ENCODE data around the gene PKN2. TPM values are rescaled to one million over a fixed set of nuclear protein-coding genes. Genes with fewer than 3 reads are reported as not detected.
"Not testable (repeated sequence)": the region's sequence is repeated elsewhere in the genome, so short reads cannot be mapped to it uniquely, and the experiment has no call there.

Gene PKN2
- total RNA-seq, 2 donors from 2014 or later: 31.3 to 37.4 TPM

- no peak for DNase-seq (ENCODE audit: low spot score)
- intact Hi-C loops (cut with DNase I): no loop called here
Observed at GRCh38 chr1:88670462-88670861, 13.6 kb upstream of the PKN2 start.

DNA sequence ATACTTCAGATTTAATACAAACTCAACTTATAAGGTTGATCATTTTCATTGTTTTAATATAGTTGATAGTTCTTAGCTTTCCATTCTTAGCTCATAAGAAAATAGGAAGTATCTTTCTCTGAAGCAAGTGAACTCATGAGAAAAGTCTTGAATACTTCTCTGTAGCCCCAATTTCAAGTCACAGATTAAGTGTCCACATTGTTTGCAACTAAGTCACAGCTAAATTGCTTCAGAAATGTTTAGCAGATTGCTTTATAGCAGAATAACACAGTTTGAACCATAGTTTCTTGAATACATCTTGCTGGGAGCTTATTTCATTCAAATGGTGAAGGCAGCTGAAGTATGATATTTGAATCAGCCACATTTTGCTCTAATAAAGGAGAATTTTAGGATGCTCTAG lies 10.6 kb upstream of the PKN2 start:
- intact Hi-C loops (cut with DNase I): no loop called here
- DNase-seq (ENCODE audit: low spot score): no peak

DNA sequence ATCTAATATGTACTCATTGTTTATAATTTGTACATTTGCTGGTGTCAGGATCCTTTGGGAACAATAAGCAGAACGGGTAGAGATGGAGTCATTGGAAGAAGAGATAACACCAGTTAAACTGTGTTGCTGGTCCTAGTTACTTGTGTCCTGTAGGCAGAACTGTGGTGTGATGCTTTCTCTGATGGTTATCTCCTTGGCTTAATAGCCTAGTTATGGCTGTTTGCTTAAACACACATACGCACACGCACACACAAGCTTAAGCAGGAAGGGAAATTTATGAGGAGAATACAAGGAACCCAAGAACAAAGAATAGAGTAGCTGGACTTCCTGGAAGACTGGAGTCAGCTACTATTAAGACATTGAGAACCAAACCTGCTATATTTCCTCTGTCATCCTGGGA lies 5.7 kb upstream of the PKN2 start:
- intact Hi-C loops (cut with DNase I): no loop called here
- DNase-seq (ENCODE audit: low spot score): no peak

DNA sequence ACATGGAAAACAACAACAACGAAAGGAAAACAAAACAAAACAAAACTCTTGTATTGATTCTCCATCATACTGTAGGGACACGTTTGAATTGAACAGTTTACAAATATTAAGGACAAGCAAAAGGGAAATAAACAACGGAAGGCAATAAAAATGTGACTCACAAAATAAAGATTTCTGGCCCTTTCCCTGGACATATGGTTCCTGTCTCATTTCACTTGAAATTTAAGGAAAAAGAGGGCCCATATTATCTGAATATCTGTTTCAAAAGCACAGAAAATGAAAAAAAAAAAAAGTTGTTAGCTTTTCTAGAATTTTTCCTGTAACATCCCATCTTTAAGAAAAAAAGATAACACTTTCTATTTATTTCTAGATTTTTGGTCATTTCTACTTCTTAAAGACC lies 3.6 kb upstream of the PKN2 start:
- intact Hi-C loops (cut with DNase I): no loop called here
- DNase-seq (ENCODE audit: low spot score): no peak

DNA sequence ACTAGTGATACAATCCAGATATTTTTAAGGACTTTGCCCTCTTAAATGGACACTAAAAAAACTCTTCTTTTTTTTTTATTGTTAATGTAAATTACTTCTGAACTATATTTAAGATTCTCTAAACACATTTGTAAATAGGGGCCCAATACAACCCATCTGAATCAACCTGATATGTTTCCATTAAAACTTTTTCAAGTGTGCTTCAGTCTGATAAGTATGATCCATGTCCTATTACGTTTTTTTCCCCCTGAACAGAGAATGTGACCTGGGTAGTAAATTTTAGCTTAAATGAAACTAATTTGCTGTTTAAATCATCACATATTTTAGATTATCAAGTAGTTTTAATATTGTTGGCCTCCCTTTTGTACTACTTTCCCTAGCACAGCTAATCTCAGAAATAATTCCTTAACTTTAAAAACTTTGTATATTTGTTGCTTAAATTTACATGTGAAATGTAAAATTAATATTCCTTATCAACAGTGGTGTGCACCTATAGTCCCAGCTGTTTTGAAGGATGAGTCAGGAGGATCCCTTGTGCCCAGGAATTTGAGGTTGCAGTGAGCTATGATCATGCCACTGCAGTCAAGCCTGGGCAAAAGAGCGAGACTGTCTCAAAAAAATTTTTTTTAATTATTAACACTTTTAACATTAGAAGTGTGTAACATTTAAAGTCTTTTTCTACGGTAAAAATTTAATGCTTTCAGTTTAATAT lies 3.0 kb upstream of the PKN2 start:
- intact Hi-C loops (cut with DNase I): no loop called here
- no peak for DNase-seq (ENCODE audit: low spot score)

DNA sequence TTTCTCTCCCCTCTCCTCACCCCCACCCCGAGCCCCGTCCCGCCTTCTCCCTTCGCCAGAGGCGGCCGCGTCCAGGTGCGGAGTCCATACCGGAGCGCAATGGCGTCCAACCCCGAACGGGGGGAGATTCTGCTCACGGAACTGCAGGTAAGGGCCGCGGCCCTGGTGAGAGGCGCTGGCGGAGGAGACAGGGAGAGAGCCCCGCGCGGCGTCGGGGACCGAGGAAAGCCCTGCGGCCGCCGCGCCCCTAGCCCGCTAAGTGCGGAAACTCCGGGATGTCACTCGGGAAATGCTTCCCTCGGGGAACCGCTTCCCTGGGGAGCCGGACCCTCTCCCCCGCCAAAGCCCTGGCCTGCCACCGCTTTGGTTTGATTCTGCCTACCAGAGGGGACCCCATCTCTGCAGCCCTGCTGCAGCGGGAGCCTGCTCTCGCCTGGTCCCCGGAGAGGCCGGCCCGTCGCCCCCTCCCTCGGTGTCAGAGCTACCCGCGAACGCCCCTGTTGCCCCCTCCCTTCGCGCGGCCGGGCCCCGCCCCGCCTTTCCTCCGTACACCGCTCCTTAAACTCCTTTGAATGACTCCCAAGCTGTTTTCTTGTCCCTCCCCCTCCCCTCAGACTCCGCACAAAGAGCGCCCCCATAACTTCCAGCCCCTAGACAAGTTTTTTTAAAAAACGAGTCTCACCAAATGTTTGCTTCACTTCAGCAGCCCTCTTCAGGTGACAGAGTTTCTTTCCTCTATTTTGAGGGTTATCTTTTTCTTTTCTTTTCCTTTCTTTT lies 597 bp downstream of the PKN2 start:
- peak; percentile 84 for DNase-seq (ENCODE audit: low spot score)
- intact Hi-C loops (cut with DNase I): no loop called here

- intact Hi-C loops (cut with DNase I): no loop called here
- no peak for DNase-seq (ENCODE audit: low spot score)
Observed at GRCh38 chr1:88685259-88685620, 1.2 kb downstream of the PKN2 start.

DNA sequence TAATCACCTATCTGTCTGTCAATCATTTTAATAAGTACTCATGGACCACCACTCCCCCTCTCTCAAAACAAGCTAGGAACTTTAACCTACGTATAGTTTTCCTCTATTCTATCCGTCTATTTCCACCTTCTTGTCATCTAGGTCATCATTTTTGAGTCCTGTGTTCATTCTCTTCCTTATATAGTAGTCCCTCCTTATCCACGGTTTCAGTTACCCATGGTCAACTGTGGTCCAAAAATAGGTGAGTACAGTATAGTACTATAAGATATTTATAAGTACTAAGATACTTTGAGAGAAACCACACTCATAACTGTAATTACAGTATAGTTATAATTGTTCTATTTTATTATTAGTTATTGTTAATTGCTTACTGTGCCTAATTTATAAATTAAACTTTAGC lies 7.5 kb downstream of the PKN2 start:
- intact Hi-C loops (cut with DNase I): no loop called here
- DNase-seq (ENCODE audit: low spot score): no peak

DNA sequence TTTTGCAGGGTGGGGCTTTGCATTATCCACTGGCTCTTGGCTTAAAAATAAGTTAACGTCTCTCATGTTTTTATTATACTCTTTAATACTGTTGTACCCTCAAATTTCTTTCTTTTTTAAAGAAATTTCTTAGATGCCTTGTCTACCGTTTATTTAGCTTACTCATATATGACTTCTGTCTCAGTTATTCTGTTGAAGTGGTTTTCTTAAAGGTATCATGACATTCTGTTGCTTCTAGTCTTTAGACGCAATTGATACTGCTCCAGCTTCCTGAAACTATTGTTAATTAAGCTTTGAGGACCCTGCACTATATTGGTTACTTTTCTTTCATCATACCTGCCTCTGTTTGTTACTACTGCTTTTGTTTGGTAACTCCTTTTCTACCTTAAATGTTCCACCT lies 11.7 kb downstream of the PKN2 start:
- intact Hi-C loops (cut with DNase I): no loop called here
- DNase-seq (ENCODE audit: low spot score): no peak

DNA sequence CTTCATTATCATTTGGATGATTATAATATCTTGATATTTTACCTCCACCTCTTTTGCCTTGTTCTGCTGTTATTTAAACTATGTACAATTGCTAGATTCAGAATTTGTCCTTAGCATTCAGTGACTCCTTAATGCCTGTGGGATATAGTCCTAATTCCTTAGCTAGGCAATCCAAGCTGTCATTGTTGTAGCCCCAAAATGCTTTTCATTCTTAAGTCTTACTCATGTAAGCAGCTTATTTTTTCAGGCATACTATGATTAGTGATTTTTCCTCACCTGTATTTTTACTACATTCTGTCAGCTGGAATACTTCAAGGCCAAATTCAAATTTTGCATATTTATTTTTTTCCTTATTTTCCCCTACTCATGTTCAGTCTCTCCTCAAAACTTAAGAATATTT lies 13.4 kb downstream of the PKN2 start:
- intact Hi-C loops (cut with DNase I): no loop called here
- DNase-seq (ENCODE audit: low spot score): no peak

DNA sequence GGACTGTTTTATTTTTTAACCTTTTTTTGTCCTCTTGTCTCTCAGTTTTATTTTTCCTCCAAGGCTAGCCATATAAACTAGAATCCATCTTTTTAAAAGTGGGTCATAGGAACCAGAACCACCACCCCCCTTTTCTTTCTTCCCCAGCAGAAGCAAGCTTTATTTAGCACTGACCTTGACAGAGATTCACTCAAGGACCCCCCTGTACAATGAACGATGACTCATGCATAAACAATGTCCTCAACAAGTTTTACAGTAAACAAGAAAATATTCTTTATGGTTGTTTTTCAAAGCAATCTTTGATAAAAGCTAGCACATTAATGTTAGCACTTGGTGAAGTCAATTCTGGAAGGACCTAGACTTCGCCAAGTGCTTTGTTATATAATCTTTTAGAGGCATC lies 14.1 kb downstream of the PKN2 start:
- DNase-seq (ENCODE audit: low spot score): no peak
- intact Hi-C loops (cut with DNase I): no loop called here

- DNase-seq (ENCODE audit: low spot score): no peak
- intact Hi-C loops (cut with DNase I): no loop called here
Observed at GRCh38 chr1:88698764-88699163, 14.7 kb downstream of the PKN2 start.

DNA sequence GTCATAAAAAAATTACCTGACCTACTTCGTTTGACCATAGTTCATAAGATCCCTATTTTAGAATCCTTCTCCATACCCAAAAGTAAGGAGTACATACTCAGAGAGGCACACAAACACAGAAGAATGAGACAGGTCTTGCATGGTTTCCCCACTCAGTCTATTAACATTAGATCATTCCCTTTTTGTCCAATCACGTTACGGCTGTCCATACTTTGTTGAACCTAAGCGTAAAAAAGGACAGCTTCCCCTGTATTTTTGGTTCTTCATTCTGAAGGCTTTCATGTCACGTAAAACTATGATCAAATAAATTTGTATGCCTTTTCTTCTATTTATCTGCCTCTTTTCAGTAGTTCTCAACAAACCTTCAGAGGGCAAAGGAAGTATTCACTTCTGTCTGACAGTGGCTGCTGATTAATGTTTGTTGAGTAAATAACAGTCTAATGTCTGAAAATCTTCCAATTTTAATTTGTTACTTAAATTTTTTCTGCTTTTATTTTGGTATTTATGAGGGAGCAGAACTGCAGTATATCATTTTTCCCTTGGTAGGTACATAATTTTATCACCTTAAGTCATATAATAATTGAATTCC lies 16.4 kb downstream of the PKN2 start:
- no peak for DNase-seq (ENCODE audit: low spot score)
- intact Hi-C loops (cut with DNase I): no loop called here

DNA sequence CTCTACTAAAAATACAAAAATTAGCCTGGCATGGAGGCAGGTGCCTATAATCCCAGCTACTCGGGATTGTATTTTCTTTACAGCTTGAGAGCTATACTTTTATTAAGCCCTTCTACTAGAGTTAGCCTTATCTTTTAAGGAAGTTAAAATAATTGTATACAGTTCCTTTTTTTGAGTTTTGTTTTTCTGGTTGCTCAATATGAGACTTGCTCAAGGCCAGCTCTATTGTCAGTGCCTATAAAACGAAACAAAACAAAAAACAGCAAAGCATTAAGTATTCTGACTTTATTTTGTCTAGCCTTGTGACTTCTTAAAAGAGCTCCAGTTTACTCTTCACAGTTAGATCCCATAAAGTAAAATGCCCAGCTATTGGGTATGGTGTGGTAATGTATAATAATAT lies 17.2 kb downstream of the PKN2 start:
- DNase-seq (ENCODE audit: low spot score): no peak
- intact Hi-C loops (cut with DNase I): no loop called here

DNA sequence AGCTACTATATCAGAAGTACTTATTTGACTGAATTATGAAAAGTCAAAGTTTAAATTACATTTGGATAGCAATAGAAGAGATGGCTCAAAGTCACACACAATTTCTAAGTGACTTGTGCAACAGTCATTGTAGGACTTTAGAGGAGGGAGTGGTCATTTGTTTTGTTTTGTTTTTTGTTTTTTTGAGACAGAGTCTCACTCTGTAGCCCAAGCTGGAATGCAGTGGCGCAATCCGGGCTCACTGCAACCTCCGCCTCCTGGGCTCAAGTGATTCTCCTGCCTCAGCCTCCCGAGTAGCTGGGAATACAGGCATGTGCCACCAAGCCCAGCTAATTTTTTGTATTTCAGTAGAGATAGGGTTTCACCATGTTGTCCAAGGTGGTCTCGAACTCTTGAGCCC lies 17.7 kb downstream of the PKN2 start:
- intact Hi-C loops (cut with DNase I); DNase-seq (ENCODE audit: low spot score): not testable (repeated sequence)

- intact Hi-C loops (cut with DNase I): loop anchor here in 1 of 2 donors (5.0 kb wide), 1 partner anchor 826 kb away; no protein-coding TSS in a partner anchor
- DNase-seq (ENCODE audit: low spot score): no peak
Observed at GRCh38 chr1:88708011-88708410, 23.9 kb downstream of the PKN2 start.

DNA sequence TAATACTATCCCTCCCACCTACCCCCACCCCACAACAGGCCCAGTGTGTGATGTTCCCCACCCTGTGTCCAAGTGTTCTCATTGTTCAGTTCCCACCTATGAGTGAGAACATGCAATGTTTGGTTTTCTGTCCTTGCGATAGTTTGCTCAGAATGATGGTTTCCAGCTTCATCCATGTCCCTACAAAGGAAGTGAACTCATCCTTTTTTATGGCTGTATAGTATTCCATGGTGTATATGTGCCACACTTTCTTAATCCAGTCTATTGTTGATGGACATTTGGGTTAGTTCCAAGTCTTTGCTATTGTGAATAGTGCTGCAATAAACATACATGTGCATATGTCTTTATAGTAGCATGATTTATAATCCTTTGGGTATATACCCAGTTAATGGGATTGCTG lies 28.8 kb downstream of the PKN2 start:
- intact Hi-C loops (cut with DNase I); DNase-seq (ENCODE audit: low spot score): not testable (repeated sequence)

GRCh38 chr1:88716571-88716970 lies 32.5 kb downstream of the PKN2 start:
- DNase-seq (ENCODE audit: low spot score); intact Hi-C loops (cut with DNase I): not testable (repeated sequence)

GRCh38 chr1:88722492-88722891 lies 38.4 kb downstream of the PKN2 start:
- DNase-seq (ENCODE audit: low spot score): no peak
- intact Hi-C loops (cut with DNase I): no loop called here

- intact Hi-C loops (cut with DNase I): no loop called here
- no peak for DNase-seq (ENCODE audit: low spot score)
Observed at GRCh38 chr1:88726697-88727096, 42.6 kb downstream of the PKN2 start.

GRCh38 chr1:88727205-88727604 lies 43.1 kb downstream of the PKN2 start:
- intact Hi-C loops (cut with DNase I): no loop called here
- no peak for DNase-seq (ENCODE audit: low spot score)

All from posterior vena cava (tissue), 2 donors.